Hematopoietic multipotent progenitor cell treated with erythropoietin and hydrocortisone succinate and interleukin-3 and kit ligand, for 6 days (in vitro differentiated cells): ENCODE data around the gene BBS5.
"Not testable (repeated sequence)": the region's sequence is repeated elsewhere in the genome, so short reads cannot be mapped to it uniquely, and the experiment has no call there.

Experiments used
- DNase-seq: peaks from one replicate; pipeline ENCODE4 v3.0.0-alpha.2; 2015

The BBS5 gene

GRCh38 chr2:169479257-169480078, at the start of gene BBS5:
Gene BBS5, plus strand, starts transcription at chr2:169479494. Its CDS starts 60 bp downstream, at chr2:169479554.
- peak; percentile 90 for DNase-seq

- not testable (repeated sequence) for DNase-seq
These were observed 47.5 kb upstream of the BBS5 start for GRCh38 chr2:169431772-169432171.

- DNase-seq, result not testable (repeated sequence)
These were observed 45.1 kb upstream of the BBS5 start for GRCh38 chr2:169434236-169434635.

GRCh38 chr2:169438466-169439072, 40.7 kb upstream of the BBS5 start:
- no peak for DNase-seq

GRCh38 chr2:169439900-169440299, 39.4 kb upstream of the BBS5 start:
- DNase-seq, result no peak

- no peak for DNase-seq
These were observed 32.8 kb upstream of the BBS5 start for GRCh38 chr2:169446452-169446851.

GRCh38 chr2:169448316-169448715, 31.0 kb upstream of the BBS5 start:
- no peak for DNase-seq

- DNase-seq, result no peak
These were observed 30.4 kb upstream of the BBS5 start for GRCh38 chr2:169448865-169449264.

GRCh38 chr2:169452080-169452479, 27.2 kb upstream of the BBS5 start:
- DNase-seq, result peak; percentile 78

GRCh38 chr2:169453044-169453443, 26.2 kb upstream of the BBS5 start:
- not testable (repeated sequence) for DNase-seq

- no peak for DNase-seq
These were observed 18.2 kb upstream of the BBS5 start for GRCh38 chr2:169461143-169461542.

GRCh38 chr2:169462896-169463695, 16.2 kb upstream of the BBS5 start:
- DNase-seq, result no peak

- no peak for DNase-seq
These were observed 14.8 kb upstream of the BBS5 start for GRCh38 chr2:169464466-169464865.

GRCh38 chr2:169464882-169465281, 14.4 kb upstream of the BBS5 start:
- DNase-seq, result peak; percentile 49

- no peak for DNase-seq
These were observed 10.5 kb upstream of the BBS5 start for GRCh38 chr2:169468841-169469240.

GRCh38 chr2:169469952-169470572, 9.2 kb upstream of the BBS5 start:
- no peak for DNase-seq

GRCh38 chr2:169472249-169472648, 7.0 kb upstream of the BBS5 start:
- DNase-seq, result no peak

GRCh38 chr2:169476459-169476858, 2.8 kb upstream of the BBS5 start:
- DNase-seq, result no peak

- no peak for DNase-seq
These were observed 955 bp upstream of the BBS5 start for GRCh38 chr2:169478339-169478738.

GRCh38 chr2:169478745-169479256, 493 bp upstream of the BBS5 start:
- no peak for DNase-seq

- peak; percentile 7 for DNase-seq
These were observed 778 bp downstream of the BBS5 start for GRCh38 chr2:169480079-169480465.

GRCh38 chr2:169485650-169486138, 6.4 kb downstream of the BBS5 start:
- DNase-seq, result no peak

- no peak for DNase-seq
These were observed 7.2 kb downstream of the BBS5 start for GRCh38 chr2:169486487-169486886.
